Neural cell (in vitro differentiated cells): ENCODE measurements around the gene SPATA13. TPM values are rescaled to one million over a fixed set of nuclear protein-coding genes. Genes with fewer than 3 reads are reported as not detected.

Experiments
- H2AFZ ChIP-seq: fragments of 200-600, 300-800 bp; sonication (generic), shearing (Covaris generic); 2 replicates; pipeline ENCODE4 v1.6.0; 2014; ENCODE audit warnings: low read depth, mild to moderate bottlenecking, antibody characterized with exemption, low read length, moderate library complexity
- H3F3A ChIP-seq: fragments of 200-600 bp; shearing (Covaris generic); 2 replicates; pipeline ENCODE4 v1.6.1; 2016; ENCODE audit warnings: mild to moderate bottlenecking, moderate library complexity, mixed read lengths, antibody characterized with exemption, low read length; ENCODE audit not compliant: insufficient read depth, poor library complexity, severe bottlenecking
- H3K27ac ChIP-seq: fragments of 200-600, 300-800 bp; sonication (generic), shearing (Covaris generic); 2 replicates; pipeline ENCODE4 v1.5.1; 2014; ENCODE audit warnings: mild to moderate bottlenecking, low read length, moderate library complexity
- H3K27me3 ChIP-seq: fragments of 300-800, 200-600 bp; sonication (generic), shearing (Covaris generic); 2 replicates; pipeline ENCODE4 v1.6.0; 2014; ENCODE audit warnings: mild to moderate bottlenecking, low read depth, low read length, moderate library complexity; ENCODE audit not compliant: insufficient read depth
- H3K36me3 ChIP-seq: fragments of 300-800, 200-600 bp; sonication (generic), shearing (Covaris generic); 2 replicates; pipeline ENCODE4 v1.5.1; 2014; ENCODE audit warnings: mild to moderate bottlenecking, antibody characterized with exemption, low read length, moderate library complexity; ENCODE audit not compliant: insufficient read depth
- H3K4me2 ChIP-seq: fragments of 300-800, 200-600 bp; sonication (generic), shearing (Covaris generic); 2 replicates; pipeline ENCODE4 v1.6.0; 2014; ENCODE audit warnings: mild to moderate bottlenecking, low read length
- H3K4me3 ChIP-seq: fragments of 300-800, 200-600 bp; sonication (generic), shearing (Covaris generic); 2 replicates; pipeline ENCODE4 v1.5.1; 2014; ENCODE audit warnings: mild to moderate bottlenecking, low read length, moderate library complexity
- H3K79me2 ChIP-seq: fragments of 200-600 bp; shearing (Covaris generic); replicated peaks from 2 replicates; pipeline ENCODE4 v1.6.0; 2014; ENCODE audit warnings: mild to moderate bottlenecking, low read length, moderate library complexity; ENCODE audit not compliant: insufficient read depth
- H3K9ac ChIP-seq: fragments of 300-800, 200-600 bp; sonication (generic), shearing (Covaris generic); 2 replicates; pipeline ENCODE4 v1.6.1; 2016; ENCODE audit warnings: mild to moderate bottlenecking, low read length, mixed read lengths
- H3K9me2 ChIP-seq: fragments of 200-600 bp; shearing (Covaris generic); 2 replicates; pipeline ENCODE4 v1.6.1; 2016; ENCODE audit warnings: mild to moderate bottlenecking, low read length, mixed read lengths; ENCODE audit not compliant: insufficient read depth
- H3K9me3 ChIP-seq: fragments of 200-600, 300-800 bp; sonication (generic), shearing (Covaris generic); 2 replicates; pipeline ENCODE4 v1.6.1; 2016; ENCODE audit warnings: mild to moderate bottlenecking, mixed run types, low read length, moderate library complexity, mixed read lengths
- H4K20me1 ChIP-seq: fragments of 200-600 bp; shearing (Covaris generic); 2 replicates; pipeline ENCODE4 v1.6.1; 2016; ENCODE audit warnings: mild to moderate bottlenecking, mixed run types; ENCODE audit not compliant: insufficient read depth
- EP300 ChIP-seq: fragments of 450-650 bp; conservative IDR thresholded peaks from 2 replicates; pipeline ENCODE4 v1.6.1; 2014; ENCODE audit warnings: antibody characterized with exemption, mild to moderate bottlenecking, moderate library complexity; ENCODE audit not compliant: poor library complexity, severe bottlenecking
- EZH2 ChIP-seq: fragments of 200-600, 300-800 bp; shearing (Covaris generic), sonication (generic); IDR thresholded peaks from 2 replicates; pipeline ENCODE4 v1.6.1; 2014; ENCODE audit warnings: antibody characterized with exemption, low read length, borderline replicate concordance, mild to moderate bottlenecking; ENCODE audit not compliant: insufficient read depth, poor library complexity, severe bottlenecking
- MXI1 ChIP-seq: fragments of 450-650 bp; conservative IDR thresholded peaks from 2 replicates; pipeline ENCODE4 v1.6.1; 2014; ENCODE audit warnings: antibody characterized with exemption, mild to moderate bottlenecking; ENCODE audit not compliant: poor library complexity, severe bottlenecking
- POLR2AphosphoS5 ChIP-seq: IDR thresholded peaks from 2 replicates; pipeline ENCODE4 v1.6.1; 2012
- RAD21 ChIP-seq: fragments of 450-650 bp; conservative IDR thresholded peaks from 2 replicates; pipeline ENCODE4 v1.6.1; 2014; ENCODE audit warnings: antibody characterized with exemption, mild to moderate bottlenecking, moderate library complexity
- SMC3 ChIP-seq: fragments of 450-650 bp; conservative IDR thresholded peaks from 2 replicates; pipeline ENCODE4 v1.6.1; 2014; ENCODE audit warnings: antibody characterized with exemption, mild to moderate bottlenecking, moderate library complexity; ENCODE audit not compliant: poor library complexity
- TAF1 ChIP-seq: IDR thresholded peaks from 2 replicates; pipeline ENCODE4 v1.6.1; 2012; ENCODE audit warnings: low read depth
- polyA plus RNA-seq: library from polyadenylated mRNA; depleted of rRNA; stranded (reverse); fragments of >200 nt; gene quantifications from 2 replicates; pipeline ENCODE4 v1.2.3, GENCODE V29; 2014
- TF ChIP-seq, protein P1 (sequence below): IDR thresholded peaks from 2 replicates; pipeline ENCODE4 v1.6.1; 2012; ENCODE audit warnings: borderline replicate concordance
- TF ChIP-seq, protein P2 (sequence below): fragments of 450-650 bp; IDR thresholded peaks from 2 replicates; pipeline ENCODE4 v1.5.1; 2014; ENCODE audit warnings: antibody characterized with exemption, mild to moderate bottlenecking, moderate library complexity; ENCODE audit not compliant: poor library complexity, severe bottlenecking

SPATA13 gene
- polyA plus RNA-seq, 1 donor from 2014 or later: 15.5 TPM

DNA sequence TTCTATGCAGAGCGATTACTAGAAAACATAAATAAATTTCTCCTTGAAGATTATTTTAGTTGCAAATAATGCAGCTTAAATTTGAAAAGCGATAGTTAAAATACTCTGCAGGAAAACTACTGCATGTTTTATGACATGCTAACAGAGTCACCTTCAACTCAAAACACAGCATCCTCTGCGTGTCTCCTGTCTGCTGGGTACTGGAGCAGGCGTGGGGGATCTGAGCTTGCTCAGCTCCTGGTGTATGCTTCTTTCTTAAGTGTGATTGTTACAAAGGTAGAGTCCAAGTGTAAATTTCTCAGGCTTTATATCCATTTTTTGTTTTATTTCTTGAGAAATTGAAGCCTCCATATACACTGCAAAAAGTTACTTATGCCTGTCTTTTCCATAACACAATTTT, 15.3 kb downstream of the SPATA13 start:
- no peak overlapping the region for H3K9ac ChIP-seq
- TF ChIP-seq SMC3 (no peak), MXI1 (no peak), TAF1 (no peak), POLR2AphosphoS5 (no peak), RAD21 (no peak), EZH2 (no peak), EP300 (no peak)
- TF ChIP-seq, protein P1, sequence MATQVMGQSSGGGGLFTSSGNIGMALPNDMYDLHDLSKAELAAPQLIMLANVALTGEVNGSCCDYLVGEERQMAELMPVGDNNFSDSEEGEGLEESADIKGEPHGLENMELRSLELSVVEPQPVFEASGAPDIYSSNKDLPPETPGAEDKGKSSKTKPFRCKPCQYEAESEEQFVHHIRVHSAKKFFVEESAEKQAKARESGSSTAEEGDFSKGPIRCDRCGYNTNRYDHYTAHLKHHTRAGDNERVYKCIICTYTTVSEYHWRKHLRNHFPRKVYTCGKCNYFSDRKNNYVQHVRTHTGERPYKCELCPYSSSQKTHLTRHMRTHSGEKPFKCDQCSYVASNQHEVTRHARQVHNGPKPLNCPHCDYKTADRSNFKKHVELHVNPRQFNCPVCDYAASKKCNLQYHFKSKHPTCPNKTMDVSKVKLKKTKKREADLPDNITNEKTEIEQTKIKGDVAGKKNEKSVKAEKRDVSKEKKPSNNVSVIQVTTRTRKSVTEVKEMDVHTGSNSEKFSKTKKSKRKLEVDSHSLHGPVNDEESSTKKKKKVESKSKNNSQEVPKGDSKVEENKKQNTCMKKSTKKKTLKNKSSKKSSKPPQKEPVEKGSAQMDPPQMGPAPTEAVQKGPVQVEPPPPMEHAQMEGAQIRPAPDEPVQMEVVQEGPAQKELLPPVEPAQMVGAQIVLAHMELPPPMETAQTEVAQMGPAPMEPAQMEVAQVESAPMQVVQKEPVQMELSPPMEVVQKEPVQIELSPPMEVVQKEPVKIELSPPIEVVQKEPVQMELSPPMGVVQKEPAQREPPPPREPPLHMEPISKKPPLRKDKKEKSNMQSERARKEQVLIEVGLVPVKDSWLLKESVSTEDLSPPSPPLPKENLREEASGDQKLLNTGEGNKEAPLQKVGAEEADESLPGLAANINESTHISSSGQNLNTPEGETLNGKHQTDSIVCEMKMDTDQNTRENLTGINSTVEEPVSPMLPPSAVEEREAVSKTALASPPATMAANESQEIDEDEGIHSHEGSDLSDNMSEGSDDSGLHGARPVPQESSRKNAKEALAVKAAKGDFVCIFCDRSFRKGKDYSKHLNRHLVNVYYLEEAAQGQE: no peak
- TF ChIP-seq, protein P2, sequence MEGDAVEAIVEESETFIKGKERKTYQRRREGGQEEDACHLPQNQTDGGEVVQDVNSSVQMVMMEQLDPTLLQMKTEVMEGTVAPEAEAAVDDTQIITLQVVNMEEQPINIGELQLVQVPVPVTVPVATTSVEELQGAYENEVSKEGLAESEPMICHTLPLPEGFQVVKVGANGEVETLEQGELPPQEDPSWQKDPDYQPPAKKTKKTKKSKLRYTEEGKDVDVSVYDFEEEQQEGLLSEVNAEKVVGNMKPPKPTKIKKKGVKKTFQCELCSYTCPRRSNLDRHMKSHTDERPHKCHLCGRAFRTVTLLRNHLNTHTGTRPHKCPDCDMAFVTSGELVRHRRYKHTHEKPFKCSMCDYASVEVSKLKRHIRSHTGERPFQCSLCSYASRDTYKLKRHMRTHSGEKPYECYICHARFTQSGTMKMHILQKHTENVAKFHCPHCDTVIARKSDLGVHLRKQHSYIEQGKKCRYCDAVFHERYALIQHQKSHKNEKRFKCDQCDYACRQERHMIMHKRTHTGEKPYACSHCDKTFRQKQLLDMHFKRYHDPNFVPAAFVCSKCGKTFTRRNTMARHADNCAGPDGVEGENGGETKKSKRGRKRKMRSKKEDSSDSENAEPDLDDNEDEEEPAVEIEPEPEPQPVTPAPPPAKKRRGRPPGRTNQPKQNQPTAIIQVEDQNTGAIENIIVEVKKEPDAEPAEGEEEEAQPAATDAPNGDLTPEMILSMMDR: no peak
- H2AFZ ChIP-seq: no peak overlapping the region
- H3K4me3 ChIP-seq: no peak overlapping the region
- H3K79me2 ChIP-seq: peaks cover 20% of the 10 kb centered on the region
- H3K4me2 ChIP-seq: no peak overlapping the region
- H3K27ac ChIP-seq: no peak overlapping the region
- H3K27me3 ChIP-seq: no peaks in the 10 kb centered on the region
- no peaks in the 10 kb centered on the region for H3K36me3 ChIP-seq
- H3F3A ChIP-seq: no peaks in the 10 kb centered on the region
- H3K9me2 ChIP-seq: no peaks in the 10 kb centered on the region
- H3K9me3 ChIP-seq: no peaks in the 10 kb centered on the region
- no peaks in the 10 kb centered on the region for H4K20me1 ChIP-seq

DNA sequence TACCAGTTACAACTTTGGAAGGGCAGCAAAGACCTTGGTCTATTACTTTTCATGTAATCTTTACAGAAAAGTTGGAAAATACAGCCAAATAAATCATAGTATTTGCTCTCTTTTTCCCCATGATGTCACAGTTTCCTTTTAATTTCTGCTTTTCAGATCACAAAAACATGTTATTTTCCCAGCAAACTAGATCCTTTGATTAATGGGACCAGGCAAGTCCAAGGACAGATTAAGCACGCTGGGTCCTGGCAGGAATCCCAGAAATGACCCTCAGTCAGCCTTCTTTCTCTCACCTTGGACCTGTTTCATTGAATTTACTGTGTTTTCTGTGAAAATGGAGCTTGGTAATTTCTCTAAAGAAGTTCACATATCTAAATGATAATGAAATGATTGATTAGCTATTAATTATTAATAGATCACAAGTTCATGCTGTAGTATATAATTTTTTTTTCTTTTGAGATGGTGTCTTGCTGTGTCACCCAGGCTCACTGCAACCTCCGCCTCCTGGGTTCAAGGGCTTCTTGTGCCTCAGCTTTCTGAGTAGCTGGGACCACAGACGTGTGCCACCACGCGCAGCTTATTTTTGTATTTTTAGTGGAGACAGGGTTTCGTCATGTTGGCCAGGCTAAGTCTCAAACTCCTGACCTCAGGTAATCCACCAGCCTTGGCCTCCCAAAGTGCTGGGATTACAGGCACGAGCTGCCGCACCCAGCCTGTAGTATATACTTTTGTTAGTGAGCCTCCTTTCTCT, 16.0 kb downstream of the SPATA13 start:
- H3K4me2 ChIP-seq: no peak overlapping the region
- H3K9me3 ChIP-seq: no peaks in the 10 kb centered on the region
- H3K27ac ChIP-seq: no peak overlapping the region
- peaks cover 23% of the 10 kb centered on the region for H3K79me2 ChIP-seq
- no peaks in the 10 kb centered on the region for H3K9me2 ChIP-seq
- H3K27me3 ChIP-seq: no peaks in the 10 kb centered on the region
- H2AFZ ChIP-seq: no peak overlapping the region
- H4K20me1 ChIP-seq: no peaks in the 10 kb centered on the region
- no peak overlapping the region for H3K9ac ChIP-seq
- no peaks in the 10 kb centered on the region for H3K36me3 ChIP-seq
- H3F3A ChIP-seq: no peaks in the 10 kb centered on the region
- TF ChIP-seq EZH2 (no peak), EP300 (no peak), RAD21 (no peak), TAF1 (no peak), POLR2AphosphoS5 (no peak), MXI1 (no peak), SMC3 (no peak)
- TF ChIP-seq, protein P1: no peak
- TF ChIP-seq, protein P2: no peak
- H3K4me3 ChIP-seq: no peak overlapping the region
